ENCODE data around the gene EXTL1. TPM values are rescaled to one million over a fixed set of nuclear protein-coding genes. Genes with fewer than 3 reads are reported as not detected.

Gene EXTL1
- total and polyA plus RNA-seq, 7 experiments from 2014 or later: 0.14 to 0.32 TPM; not detected in 5

GRCh38 chr1:26025060-26025459 lies 3.5 kb downstream of the EXTL1 start:
- Mint-ChIP-seq H3K27ac (no peak overlapping the region), H3K4me1 (peaks cover under 1 to 8% (median 7%) of the 10 kb centered on the region in 7 donors), H3K36me3 (no peaks in the 10 kb centered on the region), H3K27me3 (peaks cover 0 to 6% (median 0%) of the 10 kb centered on the region in 5 donors), H3K4me3 (no peak overlapping the region), H3K9me3 (no peaks in the 10 kb centered on the region)
- Histone ChIP-seq H3K4me1 (ENCODE audit: control insufficient read depth in 2 of 2, insufficient read depth in 2 of 2, low read length in 2 of 2) (no peaks in the 10 kb centered on the region), H3K27ac (ENCODE audit: low read depth, low read length) (no peak overlapping the region), H3K4me3 (ENCODE audit: low read length) (no peak overlapping the region), H3K27me3 (ENCODE audit: control insufficient read depth in 2 of 2, insufficient read depth in 2 of 2, low read length in 2 of 2) (no peaks in the 10 kb centered on the region), H3K36me3 (ENCODE audit: control insufficient read depth in 2 of 3, insufficient read depth in 3 of 3, low read length in 3 of 3) (no peaks in the 10 kb centered on the region), H3K9me3 (ENCODE audit: control insufficient read depth in 2 of 3, low read length in 3 of 3) (no peaks in the 10 kb centered on the region)
- CTCF ChIA-PET: no interaction called here
- DNase-seq (no peak), ATAC-seq (no peak)
- POLR2A ChIA-PET: no interaction called here
- intact Hi-C loops (cut with micrococcal nuclease): no loop called here

DNA sequence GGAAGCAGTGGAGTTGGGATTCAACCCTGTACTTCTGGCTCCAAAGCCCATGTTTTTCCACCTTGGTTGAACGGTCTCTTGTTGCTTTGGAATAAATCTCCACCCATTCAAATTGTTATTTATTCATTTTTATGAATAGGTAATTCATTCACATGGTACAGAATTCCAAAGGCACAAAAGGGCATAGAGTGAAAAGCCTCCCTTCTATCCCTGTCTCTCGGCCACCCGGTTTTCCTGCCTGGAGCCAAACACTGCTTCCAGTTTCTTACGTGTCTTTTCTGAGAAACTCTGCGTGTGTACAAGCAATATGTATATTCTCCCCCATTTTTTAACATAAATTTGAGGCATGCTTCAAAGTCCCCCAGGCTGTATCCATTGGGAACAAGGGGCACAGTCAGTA lies 3.9 kb downstream of the EXTL1 start:
- intact Hi-C loops (cut with micrococcal nuclease): no loop called here

GRCh38 chr1:26027716-26028489 lies 6.3 kb downstream of the EXTL1 start:
- Histone ChIP-seq H3K27ac (ENCODE audit: low read depth, low read length) (no peak overlapping the region), H3K9me3 (ENCODE audit: control insufficient read depth in 2 of 3, low read length in 3 of 3) (no peaks in the 10 kb centered on the region), H3K4me1 (ENCODE audit: control insufficient read depth in 2 of 2, insufficient read depth in 2 of 2, low read length in 2 of 2) (no peaks in the 10 kb centered on the region), H3K27me3 (ENCODE audit: control insufficient read depth in 2 of 2, insufficient read depth in 2 of 2, low read length in 2 of 2) (no peaks in the 10 kb centered on the region), H3K4me3 (ENCODE audit: low read length) (no peak overlapping the region), H3K36me3 (ENCODE audit: control insufficient read depth in 2 of 3, insufficient read depth in 3 of 3, low read length in 3 of 3) (no peaks in the 10 kb centered on the region)
- Mint-ChIP-seq H3K27me3 (peaks cover 0 to 7% (median 0%) of the 10 kb centered on the region in 5 donors), H3K4me3 (no peak overlapping the region), H3K36me3 (no peaks in the 10 kb centered on the region), H3K4me1 (peaks cover 0 to 8% (median 4%) of the 10 kb centered on the region in 7 donors), H3K9me3 (no peaks in the 10 kb centered on the region), H3K27ac (no peak overlapping the region)
- ATAC-seq (no peak), DNase-seq (no peak)
- CTCF ChIA-PET: interaction anchor here (1.1 kb wide), 1 partner anchor 117 kb away, joined by 3 read pairs; no protein-coding TSS in a partner anchor
- POLR2A ChIA-PET: interaction anchor here (0.8 kb wide), 1 partner anchor 154 kb away, joined by 4 read pairs; no protein-coding TSS in a partner anchor
- intact Hi-C loops (cut with micrococcal nuclease): no loop called here

More for the DNA sequence above, 3.9 kb downstream of the EXTL1 start:
- CTCF ChIA-PET: no interaction called here
- H3K9me3 Mint-ChIP-seq: no peaks in the 10 kb centered on the region
- H3K4me1 Mint-ChIP-seq: peaks cover 0 to 8% (median 4%) of the 10 kb centered on the region in 7 donors
- H3K27ac Mint-ChIP-seq: no peak overlapping the region
- H3K27ac ChIP-seq (ENCODE audit: low read depth, low read length): no peak overlapping the region
- POLR2A ChIA-PET: interaction anchor here (0.6 to 0.7 kb wide), 2 partner anchors 203 to 205 kb away, joined by 3 to 5 read pairs; no protein-coding TSS in a partner anchor
- no peak overlapping the region for H3K4me3 Mint-ChIP-seq
- DNase-seq (no peak), ATAC-seq (no peak)
- H3K4me3 ChIP-seq (ENCODE audit: low read length): no peak overlapping the region
- H3K27me3 Mint-ChIP-seq: peaks cover 0 to 6% (median 0%) of the 10 kb centered on the region in 5 donors
- no peaks in the 10 kb centered on the region for H3K9me3 ChIP-seq (ENCODE audit: control insufficient read depth in 2 of 3, low read length in 3 of 3)
- no peaks in the 10 kb centered on the region for H3K36me3 Mint-ChIP-seq
- H3K4me1 ChIP-seq (ENCODE audit: control insufficient read depth in 2 of 2, insufficient read depth in 2 of 2, low read length in 2 of 2): no peaks in the 10 kb centered on the region
- H3K36me3 ChIP-seq (ENCODE audit: control insufficient read depth in 2 of 3, insufficient read depth in 3 of 3, low read length in 3 of 3): no peaks in the 10 kb centered on the region
- H3K27me3 ChIP-seq (ENCODE audit: control insufficient read depth in 2 of 2, insufficient read depth in 2 of 2, low read length in 2 of 2): no peaks in the 10 kb centered on the region

DNA sequence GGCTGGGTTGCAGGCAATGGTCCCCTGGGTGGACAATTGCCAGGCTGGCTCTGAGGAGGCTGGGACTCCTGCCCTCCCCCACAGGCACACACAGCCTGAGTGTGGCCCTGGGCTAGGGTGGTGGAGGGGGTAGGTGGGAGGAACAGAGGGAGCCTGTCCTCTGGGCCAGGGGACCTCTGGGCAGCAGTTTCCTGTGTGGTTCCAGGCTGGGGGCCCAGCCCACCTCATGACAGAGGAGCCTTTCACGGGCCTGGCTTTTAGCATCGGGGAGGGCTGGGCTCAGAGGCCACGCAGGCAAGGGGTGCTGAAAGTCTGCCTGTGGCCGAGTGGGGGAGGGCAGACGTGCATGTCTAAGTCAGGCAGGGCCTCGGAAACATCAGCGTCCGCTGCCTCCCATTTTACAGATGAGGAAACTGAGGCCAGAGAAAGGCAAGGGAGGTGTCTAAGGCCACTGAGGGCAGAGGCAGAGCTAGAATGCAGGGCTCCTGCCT lies 7.0 kb downstream of the EXTL1 start:
- no peaks in the 10 kb centered on the region for H3K9me3 ChIP-seq (ENCODE audit: control insufficient read depth in 2 of 3, low read length in 3 of 3)
- H3K4me1 Mint-ChIP-seq: peaks cover 0 to 8% (median 4%) of the 10 kb centered on the region in 7 donors
- no peak overlapping the region for H3K4me3 Mint-ChIP-seq
- H3K27me3 Mint-ChIP-seq: peaks cover 0 to 7% (median 0%) of the 10 kb centered on the region in 5 donors
- ChIA-PET POLR2A (no interaction called here), CTCF (no interaction called here)
- H3K4me1 ChIP-seq (ENCODE audit: control insufficient read depth in 2 of 2, insufficient read depth in 2 of 2, low read length in 2 of 2): no peaks in the 10 kb centered on the region
- no peaks in the 10 kb centered on the region for H3K36me3 Mint-ChIP-seq
- ATAC-seq (no peak), DNase-seq (no peak)
- no peaks in the 10 kb centered on the region for H3K36me3 ChIP-seq (ENCODE audit: control insufficient read depth in 2 of 3, insufficient read depth in 3 of 3, low read length in 3 of 3)
- no peak overlapping the region for H3K27ac ChIP-seq (ENCODE audit: low read depth, low read length)
- no peaks in the 10 kb centered on the region for H3K9me3 Mint-ChIP-seq
- no peaks in the 10 kb centered on the region for H3K27me3 ChIP-seq (ENCODE audit: control insufficient read depth in 2 of 2, insufficient read depth in 2 of 2, low read length in 2 of 2)
- intact Hi-C loops (cut with micrococcal nuclease): no loop called here
- H3K4me3 ChIP-seq (ENCODE audit: low read length): no peak overlapping the region
- no peak overlapping the region for H3K27ac Mint-ChIP-seq

DNA sequence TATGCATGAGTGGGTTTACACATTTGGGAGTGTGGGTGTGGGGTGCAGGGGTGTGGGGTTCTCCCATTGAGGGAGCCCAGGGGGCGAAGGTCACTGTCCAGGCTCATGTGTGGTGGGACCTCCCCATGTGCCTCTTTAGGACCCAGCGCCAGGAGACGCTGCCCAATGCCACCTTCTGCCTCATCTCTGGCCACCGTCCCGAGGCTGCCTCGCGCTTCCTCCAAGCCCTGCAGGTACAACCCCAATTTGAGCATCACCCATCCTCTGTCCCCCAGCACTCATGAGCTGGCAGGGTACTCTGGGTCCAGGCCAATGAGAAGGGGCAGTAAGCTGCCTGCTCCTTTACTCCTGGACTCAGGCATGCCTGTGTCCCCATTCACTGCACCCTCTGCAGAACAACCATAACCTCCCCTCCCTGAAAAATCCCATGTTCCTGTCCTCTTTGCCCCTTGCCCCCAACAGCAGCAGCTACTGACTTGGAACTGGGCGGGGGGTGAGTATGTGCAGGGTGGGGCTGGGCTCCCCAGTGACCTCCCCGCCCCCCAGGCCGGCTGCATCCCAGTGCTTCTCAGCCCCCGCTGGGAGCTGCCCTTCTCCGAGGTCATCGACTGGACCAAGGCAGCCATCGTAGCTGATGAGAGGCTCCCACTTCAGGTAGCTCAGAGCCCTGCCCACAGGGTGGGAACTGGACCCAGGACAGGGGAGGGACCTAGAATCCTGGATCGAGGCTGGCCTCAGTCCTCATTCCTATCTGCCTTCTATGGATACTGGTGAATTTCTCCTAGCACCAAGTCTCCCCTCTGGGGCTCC lies 7.7 kb downstream of the EXTL1 start:
- Histone ChIP-seq H3K36me3 (ENCODE audit: control insufficient read depth in 2 of 3, insufficient read depth in 3 of 3, low read length in 3 of 3) (no peaks in the 10 kb centered on the region), H3K9me3 (ENCODE audit: control insufficient read depth in 2 of 3, low read length in 3 of 3) (no peaks in the 10 kb centered on the region), H3K4me1 (ENCODE audit: control insufficient read depth in 2 of 2, insufficient read depth in 2 of 2, low read length in 2 of 2) (no peaks in the 10 kb centered on the region), H3K4me3 (ENCODE audit: low read length) (no peak overlapping the region), H3K27me3 (ENCODE audit: control insufficient read depth in 2 of 2, insufficient read depth in 2 of 2, low read length in 2 of 2) (no peaks in the 10 kb centered on the region), H3K27ac (ENCODE audit: low read depth, low read length) (no peak overlapping the region)
- Mint-ChIP-seq H3K4me1 (peaks cover under 1 to 12% (median 4%) of the 10 kb centered on the region in 7 donors), H3K27me3 (peaks cover 0 to 10% (median 0%) of the 10 kb centered on the region in 5 donors), H3K4me3 (no peak overlapping the region), H3K36me3 (no peaks in the 10 kb centered on the region), H3K27ac (no peak overlapping the region), H3K9me3 (no peaks in the 10 kb centered on the region)
- POLR2A ChIA-PET: no interaction called here
- DNase-seq (no peak), ATAC-seq (no peak)
- intact Hi-C loops (cut with micrococcal nuclease): no loop called here
- CTCF ChIA-PET: interaction anchor here (0.9 kb wide), 1 partner anchor 108 kb away, joined by 3 read pairs; no protein-coding TSS in a partner anchor

- no peak for ATAC-seq
Measured at GRCh38 chr1:26029864-26030481, 8.4 kb downstream of the EXTL1 start.

More at GRCh38 chr1:26029864-26030481, 8.4 kb downstream of the EXTL1 start:
- Mint-ChIP-seq H3K9me3 (no peaks in the 10 kb centered on the region), H3K27ac (no peak overlapping the region), H3K4me1 (peaks cover 4 to 19% (median 8%) of the 10 kb centered on the region in 7 donors), H3K27me3 (peaks cover 0 to 15% (median 0%) of the 10 kb centered on the region in 5 donors), H3K4me3 (no peak overlapping the region), H3K36me3 (no peaks in the 10 kb centered on the region)
- intact Hi-C loops (cut with micrococcal nuclease): loop anchor here in 1 of 2 donors (10.0 kb wide), 1 partner anchor 205 kb away; the partner anchor contains the start of gene CEP85
- no peaks in the 10 kb centered on the region for H3K27me3 ChIP-seq (ENCODE audit: control insufficient read depth in 2 of 2, insufficient read depth in 2 of 2, low read length in 2 of 2)
- H3K4me3 ChIP-seq (ENCODE audit: low read length): no peak overlapping the region
- H3K27ac ChIP-seq (ENCODE audit: low read depth, low read length): no peak overlapping the region
- CTCF ChIA-PET: interaction anchor here (0.6 to 0.9 kb wide), 2 partner anchors 25 to 108 kb away, joined by 3 to 4 read pairs; no protein-coding TSS in a partner anchor
- DNase-seq: no peak
- POLR2A ChIA-PET: no interaction called here
- no peaks in the 10 kb centered on the region for H3K36me3 ChIP-seq (ENCODE audit: control insufficient read depth in 2 of 3, insufficient read depth in 3 of 3, low read length in 3 of 3)
- H3K9me3 ChIP-seq (ENCODE audit: control insufficient read depth in 2 of 3, low read length in 3 of 3): no peaks in the 10 kb centered on the region
- H3K4me1 ChIP-seq (ENCODE audit: control insufficient read depth in 2 of 2, insufficient read depth in 2 of 2, low read length in 2 of 2): peaks cover 4 to 5% of the 10 kb centered on the region in 2 donors

Data from naive thymus-derived CD4-positive, alpha-beta T cell (primary cell).